H7 (cell line): ENCODE measurements around the gene SSX4B. TPM values are rescaled to one million over a fixed set of nuclear protein-coding genes. Genes with fewer than 3 reads are reported as not detected.
"Not testable (repeated sequence)": the region's sequence is repeated elsewhere in the genome, so short reads cannot be mapped to it uniquely, and the experiment has no call there.

Source experiments
- DNase-seq: peaks from one replicate; pipeline ENCODE4 v3.0.0; 2012
- H3K27me3 ChIP-seq: 2 replicates; pipeline ENCODE4 v1.6.0; 2011; ENCODE audit warnings: mild to moderate bottlenecking, low read length; ENCODE audit not compliant: control insufficient read depth, insufficient read depth
- H3K36me3 ChIP-seq: replicated peaks from 2 replicates; pipeline ENCODE4 v1.5.1; 2011; ENCODE audit warnings: low read length; ENCODE audit not compliant: control insufficient read depth, insufficient read depth
- H3K4me3 ChIP-seq: 2 replicates; pipeline ENCODE4 v1.5.1; 2011; ENCODE audit warnings: low read depth, mild to moderate bottlenecking, control low read depth, low read length, moderate library complexity; ENCODE audit not compliant: insufficient read depth
- total RNA-seq: library from RNA; depleted of rRNA; stranded (reverse); fragments of >200 nt; shearing (Covaris generic); gene quantifications from 2 replicates; pipeline ENCODE4 v1.2.3, GENCODE V29; 2014; rRNA removed

SSX4B gene
- total RNA-seq, 1 experiment from 2014 or later, result not detected

- H3K27me3 ChIP-seq, H3K36me3 ChIP-seq, H3K4me3 ChIP-seq, DNase-seq: not testable (repeated sequence)
Observed at GRCh38 chrX:48383239-48383638, 28.5 kb downstream of the SSX4B start, which contains the start of gene SSX4. Gene SSX4, plus strand, starts transcription at chrX:48383539. Its CDS starts 515 bp downstream, at chrX:48384054.

GRCh38 chrX:48370408-48370807, 41.4 kb downstream of the SSX4B start:
- not testable (repeated sequence) for H3K4me3 ChIP-seq

GRCh38 chrX:48367717-48368408, 43.9 kb downstream of the SSX4B start:
- not testable (repeated sequence) for H3K4me3 ChIP-seq, H3K27me3 ChIP-seq, H3K36me3 ChIP-seq, DNase-seq

More at GRCh38 chrX:48370408-48370807, 41.4 kb downstream of the SSX4B start:
- not testable (repeated sequence) for DNase-seq, H3K36me3 ChIP-seq, H3K27me3 ChIP-seq

- not testable (repeated sequence) for H3K36me3 ChIP-seq, H3K27me3 ChIP-seq, DNase-seq, H3K4me3 ChIP-seq
Observed at GRCh38 chrX:48359281-48359680, 52.5 kb downstream of the SSX4B start.

GRCh38 chrX:48357681-48358080, 54.1 kb downstream of the SSX4B start:
- Histone ChIP-seq H3K27me3 (no peaks in the 10 kb centered on the region), H3K4me3 (no peak overlapping the region), H3K36me3 (no peaks in the 10 kb centered on the region)
- no peak for DNase-seq

- H3K36me3 ChIP-seq, H3K4me3 ChIP-seq, H3K27me3 ChIP-seq, DNase-seq: not testable (repeated sequence)
Observed at GRCh38 chrX:48356315-48357094, 55.3 kb downstream of the SSX4B start, which contains the start of gene SSX3. Gene SSX3, minus strand, starts transcription at chrX:48356703. Its CDS starts 1,454 bp downstream, at chrX:48355249.

Other genes with a start within 250 kb of the SSX4B start
- not detected in 2 replicates for gene SSX5, start 215.2 kb downstream of the SSX4B start, total RNA-seq
- gene SSX1, start 156.6 kb downstream of the SSX4B start, total RNA-seq, result 0.14 and 0.18 TPM in 2 replicates
- gene SSX3, start 55.3 kb downstream of the SSX4B start, total RNA-seq, result not detected in 2 replicates
- 0.07 and 0.26 TPM in 2 replicates for gene SSX4, start 28.4 kb downstream of the SSX4B start, total RNA-seq
- gene SLC38A5, start 58.3 kb upstream of the SSX4B start, total RNA-seq, result 44.0 and 65.0 TPM in 2 replicates
- gene FTSJ1, start 64.2 kb upstream of the SSX4B start, total RNA-seq, result 72.2 and 85.5 TPM in 2 replicates
- 22.8 and 23.8 TPM in 2 replicates for gene PORCN, start 97.0 kb upstream of the SSX4B start, total RNA-seq
- 158 and 159 TPM in 2 replicates for gene EBP, start 109.8 kb upstream of the SSX4B start, total RNA-seq
- 4.0 and 6.5 TPM in 2 replicates for gene TBC1D25, start 127.8 kb upstream of the SSX4B start, total RNA-seq
- 112 and 116 TPM in 2 replicates for gene RBM3, start 162.5 kb upstream of the SSX4B start, total RNA-seq
- gene WDR13, start 185.5 kb upstream of the SSX4B start, total RNA-seq, result 24.3 and 55.1 TPM in 2 replicates